PC-3 (cell line): ENCODE data around the gene B3GAT1. TPM values are rescaled to one million over a fixed set of nuclear protein-coding genes. Genes with fewer than 3 reads are reported as not detected.

Experiments used
- ATAC-seq: fragments of 200-7000 bp; cut with Tn5 transposase; 2 replicates; pipeline ENCODE4 v1.9.1; 2020; ENCODE audit warnings: mild to moderate bottlenecking, moderate library complexity
- Bru-seq: library from RNA; stranded (reverse); fragments of 400-500 nt; gene quantifications from one replicate; lab custom pipeline; 2021; lab: Mats Ljungman, UMichigan
- BruChase-seq, 2 experiments: library from RNA; stranded (reverse); fragments of 400-500 nt; gene quantifications; one replicate each; lab custom pipeline; 2021; lab: Mats Ljungman, UMichigan
- BruUV-seq: library from RNA; stranded (reverse); fragments of 400-500 nt; replicated peaks from 2 replicates; lab custom pipeline; 2021; lab: Mats Ljungman, UMichigan
- CTCF ChIA-PET: fragments of 300-600 bp; sonication (Branson Sonifier 250); formaldehyde crosslinking; loops from one replicate; lab custom pipeline; 2022; ENCODE audit warnings: antibody characterized with exemption; lab: Charles Lee
- POLR2A ChIA-PET: fragments of 300-600 bp; sonication (Branson Sonifier 250); formaldehyde crosslinking; loops from one replicate; lab custom pipeline; 2022; ENCODE audit warnings: antibody characterized with exemption; ENCODE audit not compliant: unreplicated experiment; lab: Charles Lee
- DNase-seq: peaks from one replicate; pipeline ENCODE4 v3.0.0-alpha.2; 2015
- H2AFZ ChIP-seq: fragments of 300-600 bp; sonication (generic); 2 replicates; pipeline ENCODE4 v1.6.0; 2016; ENCODE audit warnings: antibody characterized with exemption, low read length
- H3F3A ChIP-seq: fragments of 300-600 bp; sonication (generic); one replicate; pipeline ENCODE4 v1.6.0; 2017; ENCODE audit warnings: antibody characterized with exemption, low read length, control low read depth, mild to moderate bottlenecking; ENCODE audit not compliant: unreplicated experiment
- H3K27ac ChIP-seq: fragments of 300-600 bp; sonication (generic); 2 replicates; pipeline ENCODE4 v1.5.1; 2016; ENCODE audit warnings: mild to moderate bottlenecking, low read length
- H3K27me3 ChIP-seq: fragments of 300-600 bp; sonication (generic); 2 replicates; pipeline ENCODE4 v1.6.1; 2016; ENCODE audit warnings: low read length, mixed read lengths
- H3K36me3 ChIP-seq: fragments of 300-600 bp; sonication (generic); 2 replicates; pipeline ENCODE4 v1.6.1; 2016; ENCODE audit warnings: low read depth, mixed run types, low read length, mixed read lengths
- H3K4me1 ChIP-seq: fragments of 300-600 bp; sonication (generic); 2 replicates; pipeline ENCODE4 v1.5.1; 2016; ENCODE audit warnings: low read length; ENCODE audit not compliant: insufficient read depth
- H3K4me2 ChIP-seq: fragments of 300-600 bp; sonication (generic); 2 replicates; pipeline ENCODE4 v1.6.0; 2016; ENCODE audit warnings: low read length
- H3K4me3 ChIP-seq: fragments of 300-600 bp; sonication (generic); 2 replicates; pipeline ENCODE4 v1.5.1; 2016; ENCODE audit warnings: mild to moderate bottlenecking, low read length, mixed read lengths
- H3K79me2 ChIP-seq: fragments of 300-600 bp; sonication (generic); 2 replicates; pipeline ENCODE4 v1.6.1; 2017; ENCODE audit warnings: low read length, mixed read lengths
- H3K9ac ChIP-seq: fragments of 300-600 bp; sonication (generic); 2 replicates; pipeline ENCODE4 v1.6.0; 2016; ENCODE audit warnings: mild to moderate bottlenecking, low read length
- H3K9me2 ChIP-seq: fragments of 300-600 bp; sonication (generic); replicated peaks from 2 replicates; pipeline ENCODE4 v1.6.1; 2016; ENCODE audit warnings: mixed run types, low read length, mixed read lengths
- H3K9me3 ChIP-seq: fragments of 300-600 bp; sonication (generic); 2 replicates; pipeline ENCODE4 v1.6.1; 2016; ENCODE audit warnings: low read length, mixed read lengths
- H4K20me1 ChIP-seq: fragments of 300-600 bp; sonication (generic); 2 replicates; pipeline ENCODE4 v1.6.1; 2016; ENCODE audit warnings: low read length, mixed read lengths
- CTCF ChIP-seq: fragments of 300-600 bp; sonication (generic); conservative IDR thresholded peaks from 2 replicates; pipeline ENCODE4 v1.5.1; 2017; ENCODE audit warnings: antibody characterized with exemption, low read depth, mild to moderate bottlenecking, low read length
- EZH2 ChIP-seq: fragments of 300-600 bp; sonication (generic); IDR thresholded peaks from one replicate; pipeline ENCODE4 v1.6.1; 2017; ENCODE audit warnings: antibody characterized with exemption, mild to moderate bottlenecking, low read length; ENCODE audit not compliant: unreplicated experiment
- EZH2phosphoT487 ChIP-seq: fragments of 300-600 bp; sonication (generic); IDR thresholded peaks from 2 replicates; pipeline ENCODE4 v1.6.1; 2018; ENCODE audit warnings: mild to moderate bottlenecking, antibody characterized with exemption, low read length, borderline replicate concordance
- intact Hi-C: fragments of 100-400 bp; cut with micrococcal nuclease; formaldehyde crosslinking; loops from 2 replicates; pipeline ENCODE4 v1.9.0; 2023
- long read RNA-seq: library from polyadenylated mRNA; unstranded; transcript quantifications from one replicate; pipeline ENCODE4 v2.0.0, GENCODE V29; 2021; ENCODE audit not compliant: unreplicated experiment
- total RNA-seq: library from RNA; depleted of rRNA; stranded (reverse); fragments of >200 nt; gene quantifications from 2 replicates; pipeline ENCODE4 v1.2.3, GENCODE V29; 2014; rRNA removed

Gene B3GAT1
- total RNA-seq (not detected in 2 replicates), Bru-seq, nascent RNA (not detected), BruChase-seq, experiment 1, labeled RNA remaining after a 6-hour chase (not detected), BruChase-seq, experiment 2, labeled RNA remaining after a 2-hour chase (not detected)
- long read RNA-seq: 0 reads

- Histone ChIP-seq H3F3A (no peaks in the 10 kb centered on the region), H3K27ac (no peak within 1 kb of the TSS), H3K9me2 (no peaks in the 10 kb centered on the region), H3K79me2 (no peaks in the 10 kb centered on the region), H3K4me1 (no peaks in the 10 kb centered on the region), H3K36me3 (no peaks in the 10 kb centered on the region), H3K9me3 (no peaks in the 10 kb centered on the region), H3K27me3 (peaks cover 77% of the 10 kb centered on the region), H2AFZ (no peak within 1 kb of the TSS), H3K9ac (no peak within 1 kb of the TSS), H4K20me1 (no peaks in the 10 kb centered on the region), H3K4me2 (no peak within 1 kb of the TSS), H3K4me3 (no peak within 1 kb of the TSS)
- ChIA-PET CTCF (no interaction called here), POLR2A (no interaction called here)
- intact Hi-C loops: no loop called here
- DNase-seq (no peak), ATAC-seq (no peak)
- no TSS peak for BruUV-seq
- no peak for TF ChIP-seq EZH2phosphoT487
- no peak for TF ChIP-seq CTCF
- TF ChIP-seq EZH2: no peak
Measured at GRCh38 chr11:134412203-134413042, at the start of gene B3GAT1. B3GAT1 (minus strand) TSS chr11:134412242; CDS start chr11:134387659, 24,583 bp downstream.

GRCh38 chr11:134461621-134462020, 49.6 kb upstream of the B3GAT1 start:
- intact Hi-C loops: no loop called here
- Histone ChIP-seq H3K27me3 (peaks cover 31% of the 10 kb centered on the region), H3K4me2 (no peak overlapping the region), H2AFZ (no peak overlapping the region), H3F3A (no peaks in the 10 kb centered on the region), H3K27ac (no peak overlapping the region), H3K9me2 (no peaks in the 10 kb centered on the region), H3K36me3 (no peaks in the 10 kb centered on the region), H3K4me3 (no peak overlapping the region), H3K9ac (no peak overlapping the region), H3K4me1 (no peaks in the 10 kb centered on the region), H3K79me2 (no peaks in the 10 kb centered on the region), H3K9me3 (no peaks in the 10 kb centered on the region; the same call in none of the 2 replicates), H4K20me1 (no peaks in the 10 kb centered on the region)
- POLR2A ChIA-PET: no interaction called here
- no TSS peak for BruUV-seq
- no peak for TF ChIP-seq EZH2phosphoT487
- no peak for TF ChIP-seq EZH2
- TF ChIP-seq CTCF: no peak
- ATAC-seq (no peak), DNase-seq (no peak)
- CTCF ChIA-PET: no interaction called here

- DNase-seq (no peak), ATAC-seq (no peak)
- POLR2A ChIA-PET: no interaction called here
- Histone ChIP-seq H3K9ac (no peak overlapping the region), H3K27ac (no peak overlapping the region), H2AFZ (no peak overlapping the region), H3K9me2 (no peaks in the 10 kb centered on the region), H3K4me1 (no peaks in the 10 kb centered on the region), H3K27me3 (peaks cover 24% of the 10 kb centered on the region), H3K4me2 (no peak overlapping the region), H3K4me3 (no peak overlapping the region), H3K36me3 (no peaks in the 10 kb centered on the region), H3K79me2 (no peaks in the 10 kb centered on the region), H3F3A (no peaks in the 10 kb centered on the region), H3K9me3 (no peaks in the 10 kb centered on the region; the same call in none of the 2 replicates), H4K20me1 (no peaks in the 10 kb centered on the region)
- TF ChIP-seq CTCF (no peak), EZH2 (no peak), EZH2phosphoT487 (no peak)
- intact Hi-C loops: no loop called here
- no TSS peak for BruUV-seq
- CTCF ChIA-PET: no interaction called here
Measured at GRCh38 chr11:134460881-134461280, 48.8 kb upstream of the B3GAT1 start.
